ENCODE results near the gene RPS5.
A peak's percentile ranks its signal among the peaks of the same experiment; 100 is the strongest.
"Not testable (repeated sequence)": the region's sequence is repeated elsewhere in the genome, so short reads cannot be mapped to it uniquely, and the experiment has no call there.

RPS5 gene

DNA sequence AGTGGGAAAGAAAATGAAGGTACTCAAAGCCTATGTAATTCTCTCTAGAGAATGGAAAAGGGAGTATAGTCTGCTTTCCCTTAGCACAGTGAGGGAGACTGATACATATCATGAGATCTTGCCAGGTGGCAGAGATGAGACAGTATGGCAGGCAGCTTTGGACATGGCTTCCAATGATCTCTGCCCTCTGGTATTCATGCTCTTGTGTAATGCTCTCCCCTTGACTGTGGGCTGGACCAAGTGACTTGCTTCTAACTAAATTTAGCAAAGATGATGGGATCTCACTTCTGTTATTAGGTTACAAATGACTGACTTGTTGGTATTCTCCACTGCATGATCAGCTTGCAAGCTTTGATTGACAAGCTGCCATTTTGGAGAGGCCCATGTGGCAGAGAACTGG lies 42.7 kb downstream of the RPS5 start:
- Histone ChIP-seq H3K4me3 (ENCODE audit: low read depth, low read length) (no peak overlapping the region), H3K36me3 (peaks cover 40% of the 10 kb centered on the region), H3K4me1 (no peaks in the 10 kb centered on the region), H3K9me3 (peaks cover 16% of the 10 kb centered on the region), H3K27me3 (no peaks in the 10 kb centered on the region)
- DNase-seq: no peak
- TF ChIP-seq, protein P1, sequence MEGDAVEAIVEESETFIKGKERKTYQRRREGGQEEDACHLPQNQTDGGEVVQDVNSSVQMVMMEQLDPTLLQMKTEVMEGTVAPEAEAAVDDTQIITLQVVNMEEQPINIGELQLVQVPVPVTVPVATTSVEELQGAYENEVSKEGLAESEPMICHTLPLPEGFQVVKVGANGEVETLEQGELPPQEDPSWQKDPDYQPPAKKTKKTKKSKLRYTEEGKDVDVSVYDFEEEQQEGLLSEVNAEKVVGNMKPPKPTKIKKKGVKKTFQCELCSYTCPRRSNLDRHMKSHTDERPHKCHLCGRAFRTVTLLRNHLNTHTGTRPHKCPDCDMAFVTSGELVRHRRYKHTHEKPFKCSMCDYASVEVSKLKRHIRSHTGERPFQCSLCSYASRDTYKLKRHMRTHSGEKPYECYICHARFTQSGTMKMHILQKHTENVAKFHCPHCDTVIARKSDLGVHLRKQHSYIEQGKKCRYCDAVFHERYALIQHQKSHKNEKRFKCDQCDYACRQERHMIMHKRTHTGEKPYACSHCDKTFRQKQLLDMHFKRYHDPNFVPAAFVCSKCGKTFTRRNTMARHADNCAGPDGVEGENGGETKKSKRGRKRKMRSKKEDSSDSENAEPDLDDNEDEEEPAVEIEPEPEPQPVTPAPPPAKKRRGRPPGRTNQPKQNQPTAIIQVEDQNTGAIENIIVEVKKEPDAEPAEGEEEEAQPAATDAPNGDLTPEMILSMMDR (IDR thresholded peaks at IDR 0.05; ENCODE audit: low read depth, low read length): no peak

DNA sequence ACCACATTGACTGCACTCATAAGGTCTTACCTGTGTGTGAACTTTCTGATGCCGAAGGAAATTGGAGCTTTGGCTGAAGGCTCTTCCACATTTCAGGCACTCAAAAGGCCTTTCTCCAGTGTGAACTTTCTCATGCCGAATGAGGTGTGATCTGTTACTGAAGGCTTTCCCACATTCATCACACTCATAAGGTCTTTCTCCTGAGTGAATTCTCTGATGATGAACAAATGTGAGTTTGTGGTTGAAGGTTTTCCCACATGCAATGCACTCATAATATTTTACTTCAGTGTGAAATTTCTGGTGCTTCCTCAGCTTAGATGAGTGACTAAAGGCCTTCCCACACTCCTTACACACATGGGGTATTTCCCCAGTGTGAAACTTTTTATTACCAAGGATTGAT lies 47.1 kb downstream of the RPS5 start:
- Histone ChIP-seq H3K27me3 (no peaks in the 10 kb centered on the region), H3K36me3 (peaks cover 60% of the 10 kb centered on the region), H3K9me3 (peaks cover 16% of the 10 kb centered on the region), H3K4me3 (ENCODE audit: low read depth, low read length) (no peak overlapping the region), H3K4me1 (no peaks in the 10 kb centered on the region)
- TF ChIP-seq, protein P1 (IDR thresholded peaks at IDR 0.05; ENCODE audit: low read depth, low read length): no peak
- DNase-seq: no peak

DNA sequence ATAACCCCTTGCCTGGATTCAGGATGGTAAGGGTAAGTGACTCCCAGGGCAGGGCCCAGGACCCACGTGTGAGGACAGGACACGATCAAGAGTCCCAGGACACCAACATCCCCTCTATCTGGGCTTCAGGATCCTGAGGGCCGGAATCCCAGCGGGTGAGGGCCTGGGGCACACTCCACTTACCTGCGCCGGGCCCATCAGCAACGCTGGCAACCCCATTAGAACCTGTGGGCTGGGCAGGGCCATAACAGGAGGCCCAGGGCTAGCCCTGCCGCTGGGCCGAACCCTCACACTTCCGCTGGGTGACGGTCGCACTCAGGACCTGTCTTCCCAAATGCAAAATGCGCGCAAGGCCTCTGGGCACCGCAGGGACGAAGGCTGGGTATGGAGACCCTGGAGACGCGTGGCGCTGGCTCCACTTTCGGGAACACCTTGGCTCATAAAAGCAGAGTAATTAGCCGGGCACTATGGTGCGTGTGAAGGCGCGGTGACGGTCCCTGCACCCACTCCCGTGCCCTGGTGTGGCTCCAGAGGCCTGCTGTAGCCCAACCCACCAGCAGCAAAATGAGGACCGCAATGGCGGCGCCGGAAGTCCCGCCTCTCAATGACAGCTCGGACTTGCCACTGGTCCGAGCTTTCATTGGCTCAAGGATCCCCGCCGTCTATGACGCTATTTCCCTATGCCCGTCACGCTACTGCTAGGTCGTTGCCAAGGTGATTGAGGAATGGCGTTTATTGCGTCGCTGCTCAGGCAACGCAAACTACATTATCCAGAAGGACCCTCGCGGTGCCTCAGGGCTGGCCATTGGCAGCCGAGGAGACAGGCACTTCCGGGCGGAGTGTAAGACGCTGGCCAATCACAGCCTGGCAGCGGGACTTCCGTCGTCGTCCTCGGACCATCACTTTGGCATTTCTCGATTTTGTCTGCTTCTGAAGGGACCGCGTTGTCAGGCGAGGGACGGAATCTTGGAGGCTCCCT lies 52.8 kb downstream of the RPS5 start, which contains the start of gene ZNF132:
ZNF132 (minus strand) TSS at position 578 of the 979 bp plus-strand sequence; CDS start at position 246, 332 bp downstream.
- Histone ChIP-seq H3K9me3 (peaks cover 6% of the 10 kb centered on the region), H3K4me3 (ENCODE audit: low read depth, low read length) (peak within 1 kb of the TSS; percentile 84), H3K36me3 (peaks cover 18% of the 10 kb centered on the region), H3K4me1 (no peaks in the 10 kb centered on the region), H3K27me3 (no peaks in the 10 kb centered on the region)
- peak; percentile 97 for DNase-seq
- TF ChIP-seq, protein P1 (IDR thresholded peaks at IDR 0.05; ENCODE audit: low read depth, low read length): no peak

DNA sequence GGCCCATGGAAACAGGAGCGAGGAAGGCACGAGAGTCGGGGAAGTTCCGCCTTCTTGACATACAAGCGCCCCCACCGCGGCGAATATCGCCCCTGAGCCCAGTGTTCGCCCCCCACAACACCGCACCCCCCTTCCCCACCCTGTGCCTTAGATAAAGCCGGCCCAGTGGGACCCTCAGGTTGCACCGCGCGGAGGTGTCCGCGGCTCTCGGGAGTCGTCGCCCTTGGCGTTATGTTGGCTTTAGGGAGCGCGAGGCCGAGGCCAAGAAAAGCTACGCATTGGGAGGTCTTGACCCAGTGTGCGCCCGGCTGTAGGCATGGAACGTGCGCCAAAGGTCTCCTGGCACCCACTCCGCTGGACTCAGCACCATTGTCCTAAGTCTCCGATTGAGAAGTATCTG lies 53.5 kb downstream of the RPS5 start:
- peaks cover 6% of the 10 kb centered on the region for H3K9me3 ChIP-seq
- DNase-seq: no peak
- no peaks in the 10 kb centered on the region for H3K27me3 ChIP-seq
- H3K36me3 ChIP-seq: peaks cover 12% of the 10 kb centered on the region
- peak overlapping the region; percentile 84 for H3K4me3 ChIP-seq (ENCODE audit: low read depth, low read length)
- TF ChIP-seq, protein P1 (IDR thresholded peaks at IDR 0.05; ENCODE audit: low read depth, low read length): no peak
- no peaks in the 10 kb centered on the region for H3K4me1 ChIP-seq

DNA sequence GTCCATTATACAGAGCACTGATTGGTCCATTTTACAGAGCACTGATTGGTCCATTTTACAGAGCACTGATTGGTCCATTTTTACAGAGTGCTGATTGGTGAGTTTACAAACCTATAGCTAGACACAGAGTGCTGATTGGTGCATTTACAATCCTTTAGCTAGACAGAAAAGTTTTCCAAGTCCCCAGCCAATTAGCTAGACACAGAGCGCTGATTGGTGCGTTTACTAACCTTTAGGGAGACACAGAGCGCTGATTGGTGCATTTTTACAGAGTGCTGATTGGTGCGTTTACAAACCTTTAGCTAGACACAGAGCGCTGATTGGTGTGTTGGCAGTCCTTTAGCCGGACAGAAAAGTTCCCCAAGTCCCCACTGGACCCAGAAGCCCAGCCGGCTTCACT lies 55.9 kb downstream of the RPS5 start:
- not testable (repeated sequence) for H3K36me3 ChIP-seq

More for the DNA sequence above, 55.9 kb downstream of the RPS5 start:
- H3K9me3 ChIP-seq; H3K4me1 ChIP-seq; DNase-seq; H3K27me3 ChIP-seq; H3K4me3 ChIP-seq (ENCODE audit: low read depth, low read length): not testable (repeated sequence)

Measured in BE2C (cell line).